Measurements from ENCODE around the gene NKPD1. TPM values are rescaled to one million over a fixed set of nuclear protein-coding genes. Genes with fewer than 3 reads are reported as not detected.

NKPD1 gene
- total RNA-seq, 2 experiments from 2014 or later, result 0.73 to 0.91 TPM

- POLR2A ChIA-PET, result no interaction called here
- H3K27ac Mint-ChIP-seq, result no peak overlapping the region
Measured at GRCh38 chr19:45124021-45124420, 36.8 kb downstream of the NKPD1 start.

GRCh38 chr19:45123440-45123850, 37.3 kb downstream of the NKPD1 start:
- peaks cover 39% of the 10 kb centered on the region for H3K4me1 ChIP-seq (ENCODE audit: insufficient read depth, low read length)
- Mint-ChIP-seq H3K27me3 (no peaks in the 10 kb centered on the region), H3K36me3 (ENCODE audit: low read depth) (no peaks in the 10 kb centered on the region), H3K4me3 (no peak overlapping the region), H3K9me3 (no peaks in the 10 kb centered on the region), H3K27ac (no peak overlapping the region), H3K4me1 (ENCODE audit: low read depth) (peaks cover 47% of the 10 kb centered on the region)
- intact Hi-C loops (cut with DNase I, micrococcal nuclease), result no loop called here
- H3K4me3 ChIP-seq (ENCODE audit: low read length), result no peak overlapping the region
- no peaks in the 10 kb centered on the region for H3K27me3 ChIP-seq (ENCODE audit: control insufficient read depth in 1 of 2, insufficient read depth in 2 of 2, low read length in 2 of 2)
- ATAC-seq (ENCODE audit: poor library complexity) (no peak), DNase-seq (no peak)
- no peaks in the 10 kb centered on the region for H3K9me3 ChIP-seq (ENCODE audit: control insufficient read depth in 1 of 2, insufficient read depth in 1 of 2, low read length in 2 of 2)
- H3K36me3 ChIP-seq (ENCODE audit: insufficient read depth, low read length), result no peaks in the 10 kb centered on the region
- no peak for TF ChIP-seq CTCF (IDR thresholded peaks at IDR 0.05)
- no peak overlapping the region for H3K27ac ChIP-seq (ENCODE audit: low read depth in 1 of 2, low read length in 2 of 2)
- ChIA-PET POLR2A (no interaction called here), CTCF (no interaction called here)

More at GRCh38 chr19:45124021-45124420, 36.8 kb downstream of the NKPD1 start:
- no peak for TF ChIP-seq CTCF (IDR thresholded peaks at IDR 0.05)
- ATAC-seq (ENCODE audit: poor library complexity) (no peak), DNase-seq (no peak)
- H3K9me3 Mint-ChIP-seq, result no peaks in the 10 kb centered on the region
- no peak overlapping the region for H3K4me3 ChIP-seq (ENCODE audit: low read length)
- H3K4me1 Mint-ChIP-seq (ENCODE audit: low read depth), result peaks cover 41% of the 10 kb centered on the region
- H3K4me1 ChIP-seq (ENCODE audit: insufficient read depth, low read length), result peaks cover 33% of the 10 kb centered on the region
- H3K4me3 Mint-ChIP-seq, result no peak overlapping the region
- H3K27me3 ChIP-seq (ENCODE audit: control insufficient read depth in 1 of 2, insufficient read depth in 2 of 2, low read length in 2 of 2), result no peaks in the 10 kb centered on the region
- H3K36me3 Mint-ChIP-seq (ENCODE audit: low read depth), result no peaks in the 10 kb centered on the region
- CTCF ChIA-PET, result no interaction called here
- H3K27ac ChIP-seq (ENCODE audit: low read depth in 1 of 2, low read length in 2 of 2), result no peak overlapping the region
- no peaks in the 10 kb centered on the region for H3K27me3 Mint-ChIP-seq
- H3K9me3 ChIP-seq (ENCODE audit: control insufficient read depth in 1 of 2, insufficient read depth in 1 of 2, low read length in 2 of 2), result no peaks in the 10 kb centered on the region
- intact Hi-C loops (cut with DNase I, micrococcal nuclease), result no loop called here
- no peaks in the 10 kb centered on the region for H3K36me3 ChIP-seq (ENCODE audit: insufficient read depth, low read length)

- CTCF ChIA-PET, result no interaction called here
- Mint-ChIP-seq H3K27ac (peak overlapping the region; percentile 53), H3K4me1 (ENCODE audit: low read depth) (peaks cover 53% of the 10 kb centered on the region), H3K4me3 (no peak overlapping the region), H3K27me3 (no peaks in the 10 kb centered on the region), H3K36me3 (ENCODE audit: low read depth) (no peaks in the 10 kb centered on the region), H3K9me3 (no peaks in the 10 kb centered on the region)
- H3K27ac ChIP-seq (ENCODE audit: low read depth in 1 of 2, low read length in 2 of 2), result no peak overlapping the region
- POLR2A ChIA-PET, result no interaction called here
- intact Hi-C loops (cut with DNase I, micrococcal nuclease), result no loop called here
- no peaks in the 10 kb centered on the region for H3K9me3 ChIP-seq (ENCODE audit: control insufficient read depth in 1 of 2, insufficient read depth in 1 of 2, low read length in 2 of 2)
- H3K36me3 ChIP-seq (ENCODE audit: insufficient read depth, low read length), result no peaks in the 10 kb centered on the region
- H3K27me3 ChIP-seq (ENCODE audit: control insufficient read depth in 1 of 2, insufficient read depth in 2 of 2, low read length in 2 of 2), result no peaks in the 10 kb centered on the region
- DNase-seq (no peak), ATAC-seq (ENCODE audit: poor library complexity) (no peak)
- no peak overlapping the region for H3K4me3 ChIP-seq (ENCODE audit: low read length)
- no peak for TF ChIP-seq CTCF (IDR thresholded peaks at IDR 0.05)
- peaks cover 45% of the 10 kb centered on the region for H3K4me1 ChIP-seq (ENCODE audit: insufficient read depth, low read length)
Measured at GRCh38 chr19:45122832-45123231, 38.0 kb downstream of the NKPD1 start.
